ENCODE data around the gene CDC42EP5.

Gene CDC42EP5

DNA sequence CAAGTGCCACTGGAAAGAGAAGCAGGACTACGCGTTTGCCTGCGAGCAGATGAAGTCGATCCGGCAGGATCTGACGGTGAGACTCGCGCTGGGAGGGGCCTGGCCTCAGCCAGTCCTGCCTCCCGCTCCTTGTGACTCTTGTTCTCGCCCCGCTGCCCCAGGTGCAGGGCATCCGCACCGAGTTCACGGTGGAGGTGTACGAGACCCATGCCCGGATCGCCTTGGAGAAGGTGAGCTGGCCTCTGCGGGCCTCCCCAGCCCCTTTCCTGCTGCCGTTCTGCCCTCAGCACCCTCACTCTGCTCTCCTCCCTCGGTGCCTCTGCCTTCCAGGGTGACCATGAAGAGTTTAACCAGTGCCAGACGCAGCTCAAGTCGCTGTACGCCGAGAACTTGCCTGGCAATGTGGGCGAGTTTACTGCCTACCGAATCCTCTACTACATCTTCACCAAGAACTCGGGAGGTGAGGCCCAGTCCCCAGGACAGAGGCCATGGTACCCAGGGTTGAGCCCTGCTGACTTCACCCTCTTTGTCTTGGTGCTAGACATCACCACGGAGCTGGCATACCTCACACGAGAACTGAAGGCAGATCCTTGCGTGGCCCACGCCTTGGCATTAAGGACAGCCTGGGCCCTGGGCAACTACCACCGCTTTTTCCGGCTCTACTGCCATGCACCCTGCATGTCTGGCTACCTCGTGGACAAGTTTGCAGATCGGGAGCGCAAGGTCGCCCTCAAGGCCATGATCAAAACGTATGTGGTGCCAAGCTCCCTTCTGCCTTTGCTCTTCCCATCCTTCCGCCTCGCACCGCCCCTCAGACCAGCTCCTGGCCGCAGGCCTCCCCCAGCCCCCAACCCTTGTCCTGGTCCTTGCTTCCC lies 15.1 kb downstream of the CDC42EP5 start:
- no peak for DNase-seq (ENCODE audit: extremely low read depth, low read depth)
- TF ChIP-seq, protein P1, sequence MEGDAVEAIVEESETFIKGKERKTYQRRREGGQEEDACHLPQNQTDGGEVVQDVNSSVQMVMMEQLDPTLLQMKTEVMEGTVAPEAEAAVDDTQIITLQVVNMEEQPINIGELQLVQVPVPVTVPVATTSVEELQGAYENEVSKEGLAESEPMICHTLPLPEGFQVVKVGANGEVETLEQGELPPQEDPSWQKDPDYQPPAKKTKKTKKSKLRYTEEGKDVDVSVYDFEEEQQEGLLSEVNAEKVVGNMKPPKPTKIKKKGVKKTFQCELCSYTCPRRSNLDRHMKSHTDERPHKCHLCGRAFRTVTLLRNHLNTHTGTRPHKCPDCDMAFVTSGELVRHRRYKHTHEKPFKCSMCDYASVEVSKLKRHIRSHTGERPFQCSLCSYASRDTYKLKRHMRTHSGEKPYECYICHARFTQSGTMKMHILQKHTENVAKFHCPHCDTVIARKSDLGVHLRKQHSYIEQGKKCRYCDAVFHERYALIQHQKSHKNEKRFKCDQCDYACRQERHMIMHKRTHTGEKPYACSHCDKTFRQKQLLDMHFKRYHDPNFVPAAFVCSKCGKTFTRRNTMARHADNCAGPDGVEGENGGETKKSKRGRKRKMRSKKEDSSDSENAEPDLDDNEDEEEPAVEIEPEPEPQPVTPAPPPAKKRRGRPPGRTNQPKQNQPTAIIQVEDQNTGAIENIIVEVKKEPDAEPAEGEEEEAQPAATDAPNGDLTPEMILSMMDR (IDR thresholded peaks at IDR 0.05; ENCODE audit: low read depth, low read length) = no peak

DNA sequence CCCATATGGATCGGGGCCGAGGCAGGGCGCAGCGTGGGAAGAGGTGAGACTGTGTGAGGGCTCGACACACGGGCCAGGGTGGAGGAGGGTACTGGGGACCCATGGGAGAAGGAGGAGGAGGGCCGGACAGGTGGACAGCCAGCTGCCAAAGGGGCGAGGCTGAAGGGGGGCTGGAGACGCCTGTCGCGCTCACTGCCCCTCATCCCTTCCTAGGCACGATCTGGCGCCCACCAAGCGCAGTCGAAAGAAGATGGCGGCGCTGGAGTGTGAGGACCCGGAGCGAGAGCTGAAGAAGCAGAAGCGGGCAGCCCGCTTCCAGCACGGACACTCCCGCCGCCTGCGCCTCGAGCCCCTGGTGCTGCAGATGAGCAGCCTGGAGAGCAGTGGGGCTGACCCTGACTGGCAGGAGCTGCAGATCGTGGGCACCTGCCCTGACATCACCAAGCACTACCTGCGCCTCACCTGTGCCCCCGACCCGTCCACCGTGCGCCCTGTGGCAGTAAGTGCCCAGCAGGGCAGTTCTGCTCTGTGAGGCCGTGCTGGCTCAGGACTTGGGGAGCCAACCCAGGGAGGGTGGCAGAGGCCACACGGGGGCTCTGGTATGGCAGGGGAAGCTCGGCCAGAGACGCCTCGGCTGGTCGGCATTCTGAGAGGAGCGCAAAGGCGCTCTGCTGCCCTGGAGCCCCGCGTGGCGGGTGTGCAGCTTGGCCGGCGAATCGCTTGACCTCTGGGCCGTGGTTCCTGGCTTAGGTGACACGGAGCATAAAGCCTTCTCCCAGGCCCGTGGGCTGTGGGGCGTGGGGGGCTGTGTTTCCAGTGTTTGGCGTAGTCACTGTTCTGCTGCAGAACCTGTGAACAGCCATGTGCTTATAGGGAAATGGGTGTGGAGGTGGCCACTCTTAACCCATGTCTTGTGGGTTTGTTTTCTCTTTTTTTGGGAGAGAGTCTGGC lies 16.4 kb downstream of the CDC42EP5 start:
- no peak for DNase-seq (ENCODE audit: extremely low read depth, low read depth)
- TF ChIP-seq, protein P1 (IDR thresholded peaks at IDR 0.05; ENCODE audit: low read depth, low read length) = no peak

- DNase-seq (ENCODE audit: extremely low read depth, low read depth) = no peak
These were observed 17.2 kb downstream of the CDC42EP5 start for GRCh38 chr19:54455786-54456422.

GRCh38 chr19:54454781-54455675 lies 18.1 kb downstream of the CDC42EP5 start:
- TF ChIP-seq, protein P1 (IDR thresholded peaks at IDR 0.05; ENCODE audit: low read depth, low read length) = no peak
- DNase-seq (ENCODE audit: extremely low read depth, low read depth) = no peak

More at GRCh38 chr19:54455786-54456422, 17.2 kb downstream of the CDC42EP5 start:
- TF ChIP-seq, protein P1 (IDR thresholded peaks at IDR 0.05; ENCODE audit: low read depth, low read length) = no peak

DNA sequence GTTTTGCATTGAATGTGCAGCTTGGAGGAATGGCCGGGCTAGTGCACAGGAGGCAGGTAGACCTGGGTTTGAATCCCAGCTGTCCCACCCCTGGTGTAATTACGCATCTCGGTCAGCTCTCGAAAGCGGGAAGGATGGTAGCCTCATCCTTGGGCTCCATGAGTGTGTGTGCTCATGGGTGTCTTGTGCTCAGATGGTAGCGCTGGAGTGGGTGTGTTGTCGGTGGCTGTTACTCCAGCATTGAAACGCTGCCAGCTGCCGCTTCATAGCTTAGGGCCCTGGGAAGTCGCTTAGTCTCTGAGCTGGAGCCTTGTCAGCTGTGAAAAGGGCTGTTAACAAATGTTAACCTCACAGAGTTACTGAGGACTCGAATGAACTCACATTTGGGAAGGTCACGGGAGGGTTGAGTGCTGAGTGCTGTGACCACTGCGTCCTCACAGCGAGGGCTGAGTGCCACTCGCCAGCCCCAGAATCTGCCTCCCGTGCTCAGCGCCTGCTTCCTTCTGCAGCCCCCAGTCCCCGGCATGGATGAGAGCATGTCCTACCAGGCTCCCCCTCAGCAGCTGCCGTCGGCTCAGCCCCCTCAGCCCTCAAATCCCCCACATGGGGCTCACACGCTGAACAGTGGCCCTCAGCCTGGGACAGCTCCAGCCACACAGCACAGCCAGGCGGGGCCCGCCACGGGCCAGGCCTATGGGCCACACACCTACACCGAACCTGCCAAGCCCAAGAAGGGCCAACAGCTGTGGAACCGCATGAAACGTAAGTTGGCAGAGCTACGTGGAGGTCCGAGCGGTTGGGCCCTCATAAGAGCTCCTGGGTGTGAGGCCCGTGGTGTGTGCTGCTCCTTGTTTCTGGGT lies 18.9 kb downstream of the CDC42EP5 start:
- TF ChIP-seq, protein P1 (IDR thresholded peaks at IDR 0.05; ENCODE audit: low read depth, low read length) = no peak
- no peak for DNase-seq (ENCODE audit: extremely low read depth, low read depth)

DNA sequence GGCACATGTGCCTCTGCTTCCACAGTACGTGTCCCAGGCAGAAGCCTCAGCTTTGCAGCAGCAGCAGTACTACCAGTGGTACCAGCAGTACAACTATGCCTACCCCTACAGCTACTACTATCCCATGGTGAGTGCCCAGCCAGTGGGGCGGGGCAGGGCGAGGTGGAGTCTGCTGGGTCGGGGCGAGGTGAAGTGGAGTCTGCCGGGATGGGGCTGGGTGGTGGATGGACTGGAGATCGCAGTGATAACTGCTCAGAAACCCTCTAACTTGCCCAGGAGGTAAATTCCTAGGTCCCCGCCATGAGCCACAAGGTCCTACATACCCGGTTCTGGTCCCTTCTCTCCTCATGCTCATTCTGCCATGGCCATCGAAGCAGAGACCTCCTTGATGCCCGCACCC lies 20.5 kb downstream of the CDC42EP5 start:
- no peak for DNase-seq (ENCODE audit: extremely low read depth, low read depth)
- TF ChIP-seq, protein P1 (IDR thresholded peaks at IDR 0.05; ENCODE audit: low read depth, low read length) = no peak
